Measurements from ENCODE around the gene CAMTA1. TPM values are rescaled to one million over a fixed set of nuclear protein-coding genes. Genes with fewer than 3 reads are reported as not detected.

Gene CAMTA1
- total RNA-seq, 1 experiment from 2014 or later = 85.2 TPM

- H3K36me3 ChIP-seq (ENCODE audit: insufficient read depth, low read length, poor library complexity, severe bottlenecking) = no peaks in the 10 kb centered on the region
- no peak overlapping the region for H3K27ac ChIP-seq (ENCODE audit: low read depth, low read length, poor library complexity, severe bottlenecking)
- no TSS peak for BruUV-seq (replicated peaks)
- no peak for DNase-seq (ENCODE audit: low spot score)
- TF ChIP-seq CTCF (conservative IDR thresholded peaks at IDR 0.05; ENCODE audit: low read depth, low read length) (no peak), EZH2 (IDR thresholded peaks at IDR 0.05; ENCODE audit: borderline replicate concordance, low read depth, low read length, poor library complexity, severe bottlenecking) (no peak)
- no peaks in the 10 kb centered on the region for H3K9me3 ChIP-seq (ENCODE audit: low read depth, low read length, poor library complexity, severe bottlenecking)
- peaks cover 9% of the 10 kb centered on the region for H3K4me1 ChIP-seq (ENCODE audit: insufficient read depth, low read length, poor library complexity, severe bottlenecking)
- no peak overlapping the region for H3K4me3 ChIP-seq (ENCODE audit: low read depth, low read length, poor library complexity, severe bottlenecking)
- ChIA-PET CTCF (no interaction called here), POLR2A (ENCODE audit: low non-redundant PET) (no interaction called here)
- intact Hi-C loops (cut with micrococcal nuclease; ENCODE audit: unreplicated experiment) = no loop called here
- no peaks in the 10 kb centered on the region for H3K27me3 ChIP-seq (replicated peaks; ENCODE audit: insufficient read depth, low read depth, low read length, poor library complexity)
Measured at GRCh38 chr1:6866825-6867224, 81.6 kb downstream of the CAMTA1 start.

- ChIA-PET CTCF (no interaction called here), POLR2A (ENCODE audit: low non-redundant PET) (no interaction called here)
- Histone ChIP-seq H3K4me3 (ENCODE audit: low read depth, low read length, poor library complexity, severe bottlenecking) (no peak overlapping the region), H3K27ac (ENCODE audit: low read depth, low read length, poor library complexity, severe bottlenecking) (no peak overlapping the region), H3K36me3 (ENCODE audit: insufficient read depth, low read length, poor library complexity, severe bottlenecking) (no peaks in the 10 kb centered on the region), H3K9me3 (ENCODE audit: low read depth, low read length, poor library complexity, severe bottlenecking) (no peaks in the 10 kb centered on the region), H3K4me1 (ENCODE audit: insufficient read depth, low read length, poor library complexity, severe bottlenecking) (peaks cover 9% of the 10 kb centered on the region), H3K27me3 (replicated peaks; ENCODE audit: insufficient read depth, low read depth, low read length, poor library complexity) (no peaks in the 10 kb centered on the region)
- intact Hi-C loops (cut with micrococcal nuclease; ENCODE audit: unreplicated experiment) = no loop called here
- no TSS peak for BruUV-seq (replicated peaks)
- TF ChIP-seq EZH2 (IDR thresholded peaks at IDR 0.05; ENCODE audit: borderline replicate concordance, low read depth, low read length, poor library complexity, severe bottlenecking) (no peak), CTCF (conservative IDR thresholded peaks at IDR 0.05; ENCODE audit: low read depth, low read length) (no peak)
- DNase-seq (ENCODE audit: low spot score) = no peak
Measured at GRCh38 chr1:6867321-6867720, 82.1 kb downstream of the CAMTA1 start.

- intact Hi-C loops (cut with micrococcal nuclease; ENCODE audit: unreplicated experiment) = no loop called here
- Histone ChIP-seq H3K4me1 (ENCODE audit: insufficient read depth, low read length, poor library complexity, severe bottlenecking) (peaks cover 12% of the 10 kb centered on the region), H3K27me3 (replicated peaks; ENCODE audit: insufficient read depth, low read depth, low read length, poor library complexity) (no peaks in the 10 kb centered on the region), H3K36me3 (ENCODE audit: insufficient read depth, low read length, poor library complexity, severe bottlenecking) (no peaks in the 10 kb centered on the region), H3K9me3 (ENCODE audit: low read depth, low read length, poor library complexity, severe bottlenecking) (no peaks in the 10 kb centered on the region), H3K27ac (ENCODE audit: low read depth, low read length, poor library complexity, severe bottlenecking) (no peak overlapping the region), H3K4me3 (ENCODE audit: low read depth, low read length, poor library complexity, severe bottlenecking) (no peak overlapping the region)
- no TSS peak for BruUV-seq (replicated peaks)
- ChIA-PET POLR2A (ENCODE audit: low non-redundant PET) (no interaction called here), CTCF (interaction anchor here (0.6 kb wide), 2 partner anchors 14 to 259 kb away, joined by 3 to 4 read pairs; no protein-coding TSS in a partner anchor)
- DNase-seq (ENCODE audit: low spot score) = no peak
- no peak for TF ChIP-seq EZH2 (IDR thresholded peaks at IDR 0.05; ENCODE audit: borderline replicate concordance, low read depth, low read length, poor library complexity, severe bottlenecking)
- no peak for TF ChIP-seq CTCF (conservative IDR thresholded peaks at IDR 0.05; ENCODE audit: low read depth, low read length)
Measured at GRCh38 chr1:6867729-6868659, 82.7 kb downstream of the CAMTA1 start.

All from A673 (cell line).